DOHH2 (cell line): ENCODE measurements around the gene TUBA4B.

Experiments
- EZH2phosphoT487 ChIP-seq: fragments of 200-600 bp; sonication (generic); IDR thresholded peaks from 2 replicates; pipeline ENCODE4 v1.6.1; 2017; ENCODE audit warnings: borderline replicate concordance, mild to moderate bottlenecking, antibody characterized with exemption, low read length, moderate library complexity, mixed read lengths
- TF ChIP-seq, protein P1 (sequence below): fragments of 200-600 bp; sonication (generic); IDR thresholded peaks from one replicate; pipeline ENCODE4 v1.5.1; 2014; ENCODE audit warnings: antibody characterized with exemption, mild to moderate bottlenecking, low read depth, low read length; ENCODE audit not compliant: poor library complexity, severe bottlenecking

DNA sequence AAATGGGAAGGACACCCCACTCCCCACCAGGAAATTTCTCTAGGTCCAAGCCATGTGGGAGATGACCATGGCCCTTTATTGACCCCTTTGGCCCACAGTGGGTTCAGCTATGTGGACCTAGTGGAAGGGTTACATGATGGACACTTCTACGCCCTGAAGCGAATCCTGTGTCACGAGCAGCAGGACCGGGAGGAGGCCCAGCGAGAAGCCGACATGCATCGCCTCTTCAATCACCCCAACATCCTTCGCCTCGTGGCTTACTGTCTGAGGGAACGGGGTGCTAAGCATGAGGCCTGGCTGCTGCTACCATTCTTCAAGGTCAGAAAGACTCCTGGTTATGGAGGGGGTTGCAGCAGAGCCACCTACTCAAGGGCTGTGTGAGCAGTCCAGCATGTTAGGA lies 6.5 kb upstream of the TUBA4B start:
- TF ChIP-seq, protein P1, sequence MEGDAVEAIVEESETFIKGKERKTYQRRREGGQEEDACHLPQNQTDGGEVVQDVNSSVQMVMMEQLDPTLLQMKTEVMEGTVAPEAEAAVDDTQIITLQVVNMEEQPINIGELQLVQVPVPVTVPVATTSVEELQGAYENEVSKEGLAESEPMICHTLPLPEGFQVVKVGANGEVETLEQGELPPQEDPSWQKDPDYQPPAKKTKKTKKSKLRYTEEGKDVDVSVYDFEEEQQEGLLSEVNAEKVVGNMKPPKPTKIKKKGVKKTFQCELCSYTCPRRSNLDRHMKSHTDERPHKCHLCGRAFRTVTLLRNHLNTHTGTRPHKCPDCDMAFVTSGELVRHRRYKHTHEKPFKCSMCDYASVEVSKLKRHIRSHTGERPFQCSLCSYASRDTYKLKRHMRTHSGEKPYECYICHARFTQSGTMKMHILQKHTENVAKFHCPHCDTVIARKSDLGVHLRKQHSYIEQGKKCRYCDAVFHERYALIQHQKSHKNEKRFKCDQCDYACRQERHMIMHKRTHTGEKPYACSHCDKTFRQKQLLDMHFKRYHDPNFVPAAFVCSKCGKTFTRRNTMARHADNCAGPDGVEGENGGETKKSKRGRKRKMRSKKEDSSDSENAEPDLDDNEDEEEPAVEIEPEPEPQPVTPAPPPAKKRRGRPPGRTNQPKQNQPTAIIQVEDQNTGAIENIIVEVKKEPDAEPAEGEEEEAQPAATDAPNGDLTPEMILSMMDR: no peak
- no peak for TF ChIP-seq EZH2phosphoT487
